ENCODE measurements around the gene DNMT3B.

The DNMT3B gene

GRCh38 chr20:32828029-32828680, 66.0 kb downstream of the DNMT3B start:
- DNase-seq = no peak

- DNase-seq = no peak
These were observed 67.3 kb downstream of the DNMT3B start for GRCh38 chr20:32829311-32830005.

- DNase-seq = no peak
These were observed 68.3 kb downstream of the DNMT3B start for GRCh38 chr20:32830437-32830836.

- DNase-seq = no peak
These were observed 69.8 kb downstream of the DNMT3B start for GRCh38 chr20:32831982-32832381.

- DNase-seq = no peak
These were observed 70.5 kb downstream of the DNMT3B start for GRCh38 chr20:32832664-32833063.

- no peak for DNase-seq
These were observed 72.8 kb downstream of the DNMT3B start for GRCh38 chr20:32834972-32835371.

DNA sequence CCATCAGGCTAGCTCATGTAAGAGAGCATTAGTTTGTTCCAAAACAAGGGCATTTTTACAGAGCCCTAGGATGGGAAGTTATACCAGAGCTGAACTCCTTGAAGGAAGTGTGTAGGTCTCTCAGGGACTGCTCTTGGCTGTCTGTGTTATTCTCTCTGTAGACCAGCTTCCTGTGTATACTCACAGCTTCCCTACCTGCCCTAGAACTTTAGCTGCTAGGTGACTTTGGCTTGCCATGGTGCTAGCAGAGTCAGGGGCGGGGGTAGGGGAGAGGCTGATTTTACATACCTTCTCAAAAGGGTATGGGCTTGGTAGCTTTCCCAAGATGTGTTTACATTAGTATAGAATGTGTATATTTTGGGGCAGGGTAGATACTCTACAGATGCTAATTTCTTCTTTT, 75.0 kb downstream of the DNMT3B start:
- no peak for DNase-seq

- DNase-seq = no peak
These were observed 77.2 kb downstream of the DNMT3B start for GRCh38 chr20:32839227-32839981.

- no peak for DNase-seq
These were observed 77.7 kb downstream of the DNMT3B start for GRCh38 chr20:32839982-32840285.

GRCh38 chr20:32841174-32841573, 79.0 kb downstream of the DNMT3B start:
- DNase-seq = no peak

DNA sequence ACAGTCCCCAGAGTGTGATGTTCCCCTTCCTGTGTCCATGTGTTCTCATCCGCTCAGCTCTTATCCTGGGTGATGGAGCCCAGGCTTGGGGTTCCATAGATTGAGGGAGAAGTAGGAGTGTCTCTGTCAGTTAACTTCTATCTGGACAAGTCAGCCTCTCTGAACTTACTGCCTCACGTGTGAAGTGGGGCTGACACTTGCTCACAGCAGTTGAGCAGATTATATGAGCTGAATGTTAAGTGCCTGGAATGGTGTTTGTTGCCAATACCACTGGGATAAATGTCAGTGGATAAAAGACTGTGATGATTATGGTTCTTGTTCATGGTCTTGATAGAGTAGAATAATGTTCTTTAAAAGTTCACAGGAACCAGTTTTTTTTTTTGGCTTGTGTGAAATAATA, 79.4 kb downstream of the DNMT3B start:
- no peak for DNase-seq

GRCh38 chr20:32842688-32843524, 80.7 kb downstream of the DNMT3B start:
- DNase-seq = no peak

- DNase-seq = no peak
These were observed 83.6 kb downstream of the DNMT3B start for GRCh38 chr20:32845786-32846185.

- no peak for DNase-seq
These were observed 84.7 kb downstream of the DNMT3B start for GRCh38 chr20:32846852-32847251.

DNA sequence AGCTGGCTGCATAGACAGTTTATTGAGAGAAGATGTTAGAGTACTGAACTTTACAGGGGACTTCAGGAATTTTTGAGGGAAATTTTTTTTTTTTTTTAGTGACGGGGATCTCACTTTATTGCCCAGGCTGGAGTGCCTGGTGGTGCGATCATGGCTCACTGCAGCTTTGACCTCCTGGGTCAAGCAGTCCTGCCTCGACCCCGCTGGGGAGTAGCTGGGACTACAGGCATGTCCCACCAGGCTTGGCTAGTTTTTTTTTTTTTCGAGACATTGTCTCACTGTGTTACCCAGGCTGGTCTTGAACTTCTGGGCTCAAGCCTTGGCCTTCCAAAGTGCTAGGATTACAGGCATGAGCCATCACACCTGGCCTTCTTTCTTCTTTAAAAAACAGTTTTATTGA, 85.8 kb downstream of the DNMT3B start:
- no peak for DNase-seq

- DNase-seq = no peak
These were observed 86.7 kb downstream of the DNMT3B start for GRCh38 chr20:32848846-32849245.

DNA sequence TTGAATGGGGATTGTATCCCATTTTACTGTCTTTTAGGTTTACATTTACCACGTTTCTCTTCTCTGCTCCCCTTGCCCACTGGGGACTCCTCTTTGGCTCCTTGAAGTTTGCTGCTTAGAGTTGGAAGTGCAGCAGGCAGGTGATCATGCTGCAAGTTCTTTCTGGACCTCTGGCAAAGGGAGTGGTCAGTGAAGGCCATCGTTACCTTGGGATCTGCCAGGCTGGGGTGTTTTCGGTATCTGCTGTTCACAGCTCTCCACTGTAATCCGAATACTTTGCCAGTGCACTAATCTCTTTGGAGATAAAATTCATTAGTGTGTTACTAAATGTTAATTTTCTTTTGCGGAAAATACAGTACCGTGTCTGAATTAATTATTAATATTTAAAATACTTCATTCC, 87.4 kb downstream of the DNMT3B start:
- no peak for DNase-seq

GRCh38 chr20:32855387-32855786, 93.2 kb downstream of the DNMT3B start:
- no peak for DNase-seq

DNA sequence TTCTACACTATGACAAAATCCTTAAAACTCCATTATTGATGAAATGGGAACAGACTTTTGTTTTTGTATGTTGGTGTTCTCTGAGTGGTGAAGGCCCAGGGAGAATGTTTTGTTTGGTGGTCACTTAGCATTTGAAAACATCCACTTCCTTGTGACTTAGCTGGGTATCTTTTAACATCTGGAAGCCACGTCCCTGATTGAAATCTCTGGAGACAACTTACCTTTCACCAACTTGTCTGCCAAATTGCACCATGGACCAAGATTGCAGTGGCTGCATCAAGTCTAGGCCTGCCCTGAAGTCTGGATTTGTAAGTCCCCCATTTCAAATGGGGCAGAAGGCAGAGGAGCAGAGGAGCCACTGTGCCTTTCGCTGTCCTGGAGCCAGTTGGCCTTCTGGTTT, 96.0 kb downstream of the DNMT3B start:
- no peak for DNase-seq

All from activated gamma-delta T cell treated with Interleukin-2 at 50 U/mL for 16 hours (primary cell).